OCI-LY7 (cell line): ENCODE data around the gene FGF7. TPM values are rescaled to one million over a fixed set of nuclear protein-coding genes. Genes with fewer than 3 reads are reported as not detected.
A peak's percentile ranks its signal among the peaks of the same experiment; 100 is the strongest.

ENCODE experiments used
- BruUV-seq: library from RNA; stranded (reverse); fragments of 400-500 nt; replicated peaks from 2 replicates; lab custom pipeline; 2021; lab: Mats Ljungman, UMichigan
- CTCF ChIA-PET: fragments of 300-600 bp; sonication (Branson Sonifier 250); formaldehyde crosslinking; loops from one replicate; lab custom pipeline; 2022; ENCODE audit warnings: antibody characterized with exemption; ENCODE audit not compliant: unreplicated experiment; lab: Charles Lee
- POLR2A ChIA-PET: fragments of 300-600 bp; sonication (Branson Sonifier 250); formaldehyde crosslinking; loops from one replicate; lab custom pipeline; 2022; ENCODE audit warnings: antibody characterized with exemption; lab: Charles Lee
- DNase-seq: peaks from one replicate; pipeline ENCODE4 v3.0.0-alpha.2; 2015; ENCODE audit warnings: low spot score
- H2AFZ ChIP-seq: fragments of 200-600 bp; sonication (generic), shearing (Covaris generic); 2 replicates; pipeline ENCODE4 v1.6.1; 2014; ENCODE audit warnings: mild to moderate bottlenecking, antibody characterized with exemption, low read length, moderate library complexity
- H3K27ac ChIP-seq: fragments of 200-600 bp; sonication (generic); 2 replicates; pipeline ENCODE4 v1.5.1; 2014; ENCODE audit warnings: mixed run types, low read depth, mild to moderate bottlenecking, moderate library complexity, low read length, inconsistent platforms; ENCODE audit not compliant: poor library complexity, severe bottlenecking
- H3K36me3 ChIP-seq: fragments of 200-600 bp; sonication (generic); 2 replicates; pipeline ENCODE4 v1.6.1; 2014; ENCODE audit warnings: mild to moderate bottlenecking, antibody characterized with exemption, low read length, moderate library complexity, mixed read lengths; ENCODE audit not compliant: insufficient read depth
- H3K4me1 ChIP-seq: fragments of 200-600 bp; sonication (generic); 2 replicates; pipeline ENCODE4 v1.5.1; 2014; ENCODE audit warnings: mild to moderate bottlenecking, low read length; ENCODE audit not compliant: insufficient read depth, poor library complexity, severe bottlenecking
- H3K4me2 ChIP-seq: fragments of 200-600 bp; sonication (generic); 2 replicates; pipeline ENCODE4 v1.6.1; 2014; ENCODE audit warnings: mild to moderate bottlenecking, low read length
- H3K4me3 ChIP-seq: fragments of 200-600 bp; sonication (generic); 2 replicates; pipeline ENCODE4 v1.5.1; 2014; ENCODE audit warnings: mild to moderate bottlenecking, low read depth, low read length; ENCODE audit not compliant: poor library complexity, severe bottlenecking
- H3K79me2 ChIP-seq: fragments of 200-600 bp; sonication (generic); 2 replicates; pipeline ENCODE4 v1.6.1; 2016; ENCODE audit warnings: low read depth, mild to moderate bottlenecking, low read length, moderate library complexity, mixed read lengths; ENCODE audit not compliant: insufficient read depth
- H3K9me2 ChIP-seq: fragments of 200-600 bp; sonication (generic); 2 replicates; pipeline ENCODE4 v1.6.1; 2016; ENCODE audit warnings: mild to moderate bottlenecking, low read length, mixed read lengths; ENCODE audit not compliant: insufficient read depth
- H3K9me3 ChIP-seq: fragments of 200-600 bp; sonication (generic); 2 replicates; pipeline ENCODE4 v1.6.1; 2014; ENCODE audit warnings: mild to moderate bottlenecking, mixed run types, low read length, mixed read lengths
- H4K20me1 ChIP-seq: fragments of 200-600 bp; sonication (generic); 2 replicates; pipeline ENCODE4 v1.6.1; 2014; ENCODE audit warnings: mild to moderate bottlenecking, antibody characterized with exemption, low read length, moderate library complexity, mixed read lengths; ENCODE audit not compliant: insufficient read depth
- CTCF ChIP-seq: fragments of 200-600 bp; sonication (generic); conservative IDR thresholded peaks from 2 replicates; pipeline ENCODE4 v1.5.1; 2014; ENCODE audit warnings: mild to moderate bottlenecking, antibody characterized with exemption, low read length, moderate library complexity, mixed read lengths
- EZH2phosphoT487 ChIP-seq: fragments of 200-600 bp; sonication (generic); IDR thresholded peaks from 2 replicates; pipeline ENCODE4 v1.6.1; 2018; ENCODE audit warnings: low read depth, borderline replicate concordance, mild to moderate bottlenecking, mixed run types, antibody characterized with exemption, low read length, moderate library complexity, mixed read lengths
- intact Hi-C: fragments of 100-400 bp; cut with micrococcal nuclease; formaldehyde crosslinking; loops from one replicate; pipeline ENCODE4 v1.10.0; 2022; ENCODE audit not compliant: unreplicated experiment
- total RNA-seq, 2 experiments: library from RNA; depleted of rRNA in 1 of 2; stranded (reverse); fragments of >200 nt in 1 of 2; shearing (Covaris generic) in 1 of 2; gene quantifications; 2 replicates each; pipeline ENCODE4 v1.2.3, GENCODE V29; 2014 to 2022

The FGF7 gene
- total RNA-seq, 2 experiments from 2014 or later, result not detected

DNA sequence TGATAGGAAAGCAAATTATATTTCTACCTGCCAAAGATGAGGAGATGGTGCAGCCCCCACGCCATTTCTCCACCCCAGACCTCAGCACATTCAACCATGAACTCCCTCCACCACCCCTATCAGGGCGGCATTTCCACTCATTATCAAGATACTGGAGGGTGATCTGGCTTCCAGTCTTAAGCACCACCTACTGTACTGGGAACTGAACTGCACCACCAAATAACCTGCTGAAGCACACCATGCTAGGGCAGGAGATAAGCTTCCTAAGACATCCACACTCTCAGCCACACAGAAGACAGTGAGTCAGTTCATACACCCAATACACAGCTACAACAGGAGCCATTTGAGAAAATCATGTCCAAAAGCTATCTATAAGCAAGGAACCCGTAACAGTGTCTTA, 98.8 kb downstream of the FGF7 start:
- Histone ChIP-seq H4K20me1 (no peaks in the 10 kb centered on the region), H2AFZ (no peak overlapping the region), H3K4me1 (no peaks in the 10 kb centered on the region), H3K9me2 (no peaks in the 10 kb centered on the region), H3K9me3 (no peaks in the 10 kb centered on the region), H3K4me3 (no peak overlapping the region), H3K4me2 (no peak overlapping the region), H3K79me2 (no peaks in the 10 kb centered on the region), H3K36me3 (no peaks in the 10 kb centered on the region), H3K27ac (no peak overlapping the region)
- CTCF ChIA-PET, result interaction anchor here (0.5 kb wide), 1 partner anchor 18 kb away, joined by 3 read pairs; no protein-coding TSS in a partner anchor
- intact Hi-C loops, result no loop called here
- no TSS peak for BruUV-seq
- DNase-seq, result no peak
- POLR2A ChIA-PET, result no interaction called here
- TF ChIP-seq EZH2phosphoT487 (no peak), CTCF (0 out of 2 replicates have a peak, but pooled peaks have one; percentile 29)

DNA sequence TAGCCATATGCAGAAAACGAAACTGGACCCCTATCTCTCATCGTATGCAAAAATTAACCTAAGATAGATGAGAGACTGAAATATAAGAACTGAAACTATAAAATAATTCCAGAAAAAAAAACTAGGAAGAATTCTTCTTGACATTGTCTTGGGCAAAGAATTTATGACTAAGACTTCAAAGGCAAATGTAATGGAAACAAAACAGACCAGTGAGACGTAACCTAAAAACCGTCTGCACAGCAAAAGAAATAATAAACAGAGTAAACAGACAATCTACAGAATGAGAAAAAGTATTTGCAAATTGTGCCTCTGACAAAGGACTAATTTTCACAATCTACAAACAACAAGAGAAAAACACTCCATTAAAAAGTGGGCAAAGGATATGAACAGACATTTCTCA, 105.2 kb downstream of the FGF7 start:
- Histone ChIP-seq H3K36me3 (no peaks in the 10 kb centered on the region), H3K27ac (no peak overlapping the region), H3K9me2 (no peaks in the 10 kb centered on the region), H3K4me2 (no peak overlapping the region), H4K20me1 (no peaks in the 10 kb centered on the region), H3K79me2 (no peaks in the 10 kb centered on the region), H2AFZ (no peak overlapping the region), H3K4me3 (no peak overlapping the region), H3K4me1 (no peaks in the 10 kb centered on the region), H3K9me3 (no peaks in the 10 kb centered on the region)
- intact Hi-C loops, result no loop called here
- no TSS peak for BruUV-seq
- POLR2A ChIA-PET, result no interaction called here
- CTCF ChIA-PET, result no interaction called here
- DNase-seq, result no peak
- TF ChIP-seq EZH2phosphoT487 (no peak), CTCF (no peak)

DNA sequence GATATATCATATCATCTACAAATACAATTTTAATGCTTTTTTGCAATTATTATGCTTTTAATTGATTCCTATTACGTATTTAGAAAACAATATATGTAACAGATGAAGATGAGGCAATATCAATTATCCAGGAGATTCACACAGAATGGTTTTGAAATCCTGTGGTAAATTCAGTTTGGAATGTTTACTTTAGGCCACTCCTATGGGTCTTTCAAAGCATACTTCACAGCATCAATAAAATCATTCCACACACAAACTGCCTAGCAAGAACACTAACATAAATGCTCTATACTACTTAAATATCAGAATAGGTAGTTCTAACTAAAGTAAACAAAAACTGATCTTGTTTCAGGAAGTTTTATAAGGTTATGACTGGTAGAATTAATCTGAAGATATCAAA, 107.0 kb downstream of the FGF7 start:
- POLR2A ChIA-PET, result no interaction called here
- H3K79me2 ChIP-seq, result no peaks in the 10 kb centered on the region
- BruUV-seq, result no TSS peak
- H3K4me1 ChIP-seq, result no peaks in the 10 kb centered on the region
- no peaks in the 10 kb centered on the region for H3K36me3 ChIP-seq
- H3K4me3 ChIP-seq, result no peak overlapping the region
- H2AFZ ChIP-seq, result no peak overlapping the region
- CTCF ChIA-PET, result no interaction called here
- no peak overlapping the region for H3K27ac ChIP-seq
- no peaks in the 10 kb centered on the region for H4K20me1 ChIP-seq
- H3K9me2 ChIP-seq, result no peaks in the 10 kb centered on the region
- TF ChIP-seq CTCF, result no peak
- TF ChIP-seq EZH2phosphoT487, result no peak
- intact Hi-C loops, result no loop called here
- no peaks in the 10 kb centered on the region for H3K9me3 ChIP-seq
- H3K4me2 ChIP-seq, result no peak overlapping the region
- DNase-seq, result no peak

Other genes with a start within 250 kb of the FGF7 start
- gene FAM227B, start 197.6 kb downstream of the FGF7 start, total RNA-seq (2014; rRNA removed; shearing (Covaris generic)), result 2.9 and 3.2 TPM in 2 replicates
- 5.1 and 6.2 TPM in 2 replicates for gene FAM227B, start 197.6 kb downstream of the FGF7 start, total RNA-seq (2022)
- gene DTWD1, start 197.8 kb downstream of the FGF7 start, total RNA-seq (2014; rRNA removed; shearing (Covaris generic)), result 6.8 and 9.4 TPM in 2 replicates
- gene DTWD1, start 197.8 kb downstream of the FGF7 start, total RNA-seq (2022), result 18.1 and 19.2 TPM in 2 replicates